NCI-H1694 (cell line): ENCODE measurements around the gene KRT6C.
"Not testable (repeated sequence)": the region's sequence is repeated elsewhere in the genome, so short reads cannot be mapped to it uniquely, and the experiment has no call there.

ENCODE experiments used
- DNase-seq: peaks from one replicate; lab custom pipeline; 2025; lab: John Stamatoyannopoulos, UW

KRT6C gene

GRCh38 chr12:52499806-52500560 lies 26.4 kb upstream of the KRT6C start:
- no peak for DNase-seq

DNA sequence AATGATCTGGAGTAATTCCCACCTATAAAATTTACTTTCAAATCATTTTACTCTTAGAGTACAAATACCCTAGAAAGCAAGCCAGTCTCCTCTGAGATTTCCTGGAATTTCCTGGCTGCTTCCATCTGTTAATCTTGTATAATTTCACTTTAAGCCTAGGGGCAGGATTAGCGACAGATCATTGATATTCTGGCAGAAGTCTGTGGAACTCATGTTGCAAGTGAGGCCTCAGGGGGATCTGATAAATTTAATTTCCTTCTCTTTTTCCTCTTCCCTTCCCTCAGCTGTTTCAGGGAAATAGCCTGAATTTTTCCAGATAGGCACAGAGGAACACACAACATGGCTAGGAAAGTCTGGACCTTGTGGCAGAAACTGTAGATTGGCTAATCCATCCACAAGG lies 25.3 kb upstream of the KRT6C start:
- no peak for DNase-seq

DNA sequence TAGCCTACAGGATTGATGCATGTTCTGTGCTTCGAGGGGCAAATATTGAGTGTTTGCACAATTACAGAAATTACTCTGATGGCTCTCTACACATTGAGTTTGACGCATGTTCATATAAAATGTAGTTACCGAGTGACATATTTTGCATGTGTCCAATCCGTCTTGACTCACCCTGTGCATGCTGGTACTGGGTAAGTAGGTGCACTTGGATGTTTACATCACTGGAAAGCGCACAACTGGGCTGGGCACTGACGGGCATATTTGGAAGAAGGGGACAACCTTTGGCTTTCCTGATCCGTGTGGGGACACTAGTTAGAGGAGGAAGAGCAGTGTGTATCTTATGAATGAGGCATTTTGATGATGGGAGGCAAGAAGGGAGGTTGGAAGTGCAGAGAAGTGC lies 24.4 kb upstream of the KRT6C start:
- DNase-seq = no peak

DNA sequence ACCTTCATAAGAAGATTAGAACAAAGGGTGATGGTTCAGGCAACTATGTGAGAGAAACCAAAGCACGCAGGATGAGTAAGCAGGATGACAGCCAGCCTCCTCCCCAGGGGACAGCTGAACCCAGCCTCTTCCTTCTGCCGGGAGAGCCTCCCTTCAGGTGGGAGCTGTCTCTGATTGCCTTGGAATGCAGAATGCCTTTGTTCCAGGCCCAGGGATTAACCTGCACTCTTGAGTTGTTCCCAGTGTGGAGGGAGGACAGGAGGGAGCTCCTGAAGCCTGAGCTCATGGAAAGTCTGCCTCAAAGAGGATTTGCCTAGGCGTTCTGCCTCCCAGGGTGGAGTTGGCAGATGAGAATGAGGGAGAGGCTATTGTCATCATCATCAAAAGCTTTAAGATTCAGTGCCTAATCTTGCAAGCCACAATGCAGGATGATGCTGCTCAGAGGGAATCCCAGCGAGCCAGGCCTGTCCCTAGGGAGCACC lies 23.0 kb upstream of the KRT6C start:
- DNase-seq = no peak

- no peak for DNase-seq
Observed at GRCh38 chr12:52496054-52496453, 22.4 kb upstream of the KRT6C start.

- peak; percentile 69 for DNase-seq
Observed at GRCh38 chr12:52495389-52495788, 21.8 kb upstream of the KRT6C start.

- no peak for DNase-seq
Observed at GRCh38 chr12:52494518-52494917, 20.9 kb upstream of the KRT6C start.

DNA sequence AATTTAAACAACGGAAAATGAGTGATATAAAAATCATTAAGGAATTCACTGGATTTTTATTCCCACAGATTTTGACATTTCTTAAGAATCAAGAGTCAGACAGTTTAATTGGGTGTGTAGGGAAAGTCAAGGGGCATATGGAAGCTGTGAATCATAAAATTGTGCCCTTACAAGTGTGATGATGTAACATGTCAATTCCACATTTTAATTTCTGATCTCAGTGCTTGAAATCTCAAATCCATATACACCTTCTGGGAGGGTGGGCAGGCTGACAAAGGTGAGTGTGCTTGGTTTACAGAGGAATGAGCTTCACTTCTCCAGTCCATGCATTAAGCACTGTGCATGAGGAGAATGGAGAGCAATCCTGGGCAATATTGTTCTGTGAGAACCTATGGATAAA lies 20.5 kb upstream of the KRT6C start:
- no peak for DNase-seq

DNA sequence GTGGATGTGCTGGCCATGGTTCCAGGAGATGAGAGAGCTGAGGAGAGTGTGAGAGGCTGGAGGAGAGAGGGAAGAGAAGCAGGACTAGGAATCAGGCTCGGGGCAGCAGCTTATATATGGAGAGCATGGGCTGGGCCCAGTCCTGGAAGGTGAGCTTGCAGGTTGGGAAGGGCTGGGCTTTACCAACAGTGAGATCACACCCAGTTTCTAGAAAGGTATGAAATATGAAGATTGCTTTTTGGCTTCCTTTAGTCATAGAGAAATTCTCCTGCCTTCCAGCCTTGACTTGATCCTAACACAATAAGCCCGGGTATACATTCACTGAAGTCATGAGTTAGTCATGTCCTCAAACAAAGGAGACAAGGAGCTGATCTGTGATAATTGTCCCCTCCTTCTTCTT lies 19.6 kb upstream of the KRT6C start, which contains the start of gene KRT6A:
TSS of gene KRT6A (minus strand) at position 86 of the 400 bp plus-strand sequence. CDS start at position 17, 69 bp downstream.
- no peak for DNase-seq

DNA sequence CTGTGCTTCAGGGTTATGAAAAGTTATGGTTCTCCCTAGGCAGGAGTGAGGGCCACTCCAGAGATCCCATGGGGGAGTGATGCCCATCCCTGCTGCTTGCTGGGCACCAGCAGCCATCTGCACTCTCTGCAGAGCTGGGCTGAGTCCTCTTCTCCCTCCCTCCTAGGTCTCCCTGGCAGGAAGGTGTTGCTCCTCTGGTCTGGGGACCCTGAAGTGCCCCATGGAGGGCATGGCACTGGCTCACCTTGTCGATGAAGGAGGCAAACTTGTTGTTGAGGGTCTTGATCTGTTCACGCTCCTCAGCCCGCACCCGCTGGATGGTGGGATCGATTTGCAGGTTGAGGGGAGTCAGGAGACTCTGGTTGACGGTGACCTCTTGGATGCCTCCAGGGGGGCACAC lies 18.8 kb upstream of the KRT6C start:
- DNase-seq = not testable (repeated sequence)

- not testable (repeated sequence) for DNase-seq
Observed at GRCh38 chr12:52491495-52491894, 17.9 kb upstream of the KRT6C start.

DNA sequence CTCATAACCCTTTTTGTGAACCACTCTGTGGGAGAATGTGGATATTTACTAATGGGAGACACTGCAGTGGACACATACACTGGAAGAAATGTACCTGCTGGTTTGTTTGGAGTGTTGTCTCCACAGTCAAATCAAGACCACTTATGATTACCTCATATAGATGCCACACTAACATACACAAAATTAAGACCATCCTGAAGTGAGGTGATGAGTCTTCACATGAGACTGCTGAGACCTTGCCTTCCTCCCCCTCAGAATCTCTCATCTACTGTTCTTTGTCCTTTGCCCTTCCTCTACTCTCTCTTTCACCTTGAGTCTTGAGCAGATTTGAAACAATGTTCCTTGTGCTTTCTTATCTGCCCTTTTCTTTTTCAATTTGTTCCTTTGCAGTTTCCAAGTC lies 15.1 kb upstream of the KRT6C start:
- no peak for DNase-seq

- DNase-seq = not testable (repeated sequence)
Observed at GRCh38 chr12:52487744-52488443, 14.3 kb upstream of the KRT6C start.

- DNase-seq = no peak
Observed at GRCh38 chr12:52487211-52487610, 13.6 kb upstream of the KRT6C start.

DNA sequence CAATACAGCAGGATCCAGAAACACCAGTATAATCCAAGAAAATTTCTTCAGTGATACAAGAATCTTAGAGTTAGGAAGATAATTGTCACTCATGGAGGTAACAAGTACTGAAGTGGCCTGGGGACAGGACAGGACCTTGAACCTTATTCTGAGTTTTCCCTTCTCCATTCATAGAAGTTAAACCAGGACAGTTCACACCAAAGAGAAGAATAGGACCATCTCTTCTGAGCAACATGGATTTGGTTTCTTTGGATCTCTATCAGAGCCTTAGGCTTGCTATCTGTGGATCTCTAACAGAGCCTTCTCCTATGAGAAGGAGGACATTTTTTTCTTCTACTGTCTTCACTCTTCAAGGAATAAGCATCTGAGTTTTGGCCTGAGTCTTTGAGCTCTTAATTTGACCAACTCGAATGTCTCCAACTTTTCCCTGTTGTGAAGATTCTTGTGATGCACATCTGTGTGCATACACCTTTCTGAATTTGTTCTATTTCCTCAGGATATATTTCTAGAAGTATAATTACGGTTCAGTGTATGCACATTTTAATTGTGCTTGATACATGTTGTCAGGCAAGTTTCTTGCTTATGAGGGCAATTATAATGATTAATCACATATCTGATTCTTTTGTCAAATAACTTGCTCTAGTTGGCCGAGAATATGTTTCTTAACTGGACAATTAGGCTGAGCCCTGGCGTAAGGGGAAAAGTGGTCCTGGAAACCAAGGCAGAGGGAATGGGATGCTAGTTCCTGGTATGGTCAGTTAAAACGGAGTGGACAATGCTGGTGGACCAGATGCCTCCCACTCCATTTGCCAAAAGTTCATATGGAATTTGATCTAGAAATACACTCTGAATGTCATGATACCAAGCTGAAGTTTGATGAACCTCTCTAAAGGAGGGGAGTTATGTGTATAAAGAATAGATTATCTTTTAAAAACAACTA lies 12.8 kb upstream of the KRT6C start:
- no peak for DNase-seq

DNA sequence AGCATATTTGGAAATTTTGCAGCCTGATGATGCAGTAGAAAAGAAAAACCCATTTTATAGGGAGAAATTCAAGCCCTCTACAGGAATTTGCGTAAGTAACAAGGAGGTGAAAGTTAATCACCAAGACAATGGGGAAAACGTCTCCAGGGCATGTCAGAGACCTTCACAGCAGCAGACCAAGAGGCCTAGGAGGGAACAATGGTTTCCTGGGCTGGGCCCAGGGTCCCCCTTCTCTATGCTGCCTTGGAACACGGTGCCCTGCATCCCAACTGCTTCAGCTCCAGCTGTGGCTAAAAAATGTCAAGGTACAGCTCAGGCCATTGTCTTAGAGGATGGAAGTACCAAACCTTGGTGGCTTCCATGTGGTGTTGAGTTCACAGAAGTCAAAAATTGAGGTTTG lies 6.5 kb upstream of the KRT6C start:
- no peak for DNase-seq

- DNase-seq = no peak
Observed at GRCh38 chr12:52477651-52478050, 4.0 kb upstream of the KRT6C start.

- no peak for DNase-seq
Observed at GRCh38 chr12:52474212-52474611, 607 bp upstream of the KRT6C start.

DNA sequence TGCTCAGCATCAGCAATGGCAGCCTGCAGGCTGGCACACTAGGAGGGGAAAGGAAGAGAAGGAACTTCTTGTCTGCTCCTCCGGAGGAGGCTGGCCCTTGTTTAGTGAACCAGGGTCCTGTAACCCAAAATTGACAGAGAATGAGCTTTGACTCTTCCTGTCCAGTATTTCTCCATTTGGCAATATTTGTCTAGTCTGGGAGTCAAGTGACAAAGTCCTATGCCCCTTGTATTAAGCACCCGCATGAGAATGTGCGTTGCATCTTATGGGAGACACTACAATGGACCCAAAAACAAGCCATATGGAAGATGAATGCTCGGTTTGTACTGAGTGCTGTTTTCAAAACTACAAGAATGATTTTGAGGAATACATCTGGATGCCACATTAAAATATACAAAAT lies 3.8 kb downstream of the KRT6C start:
- DNase-seq = no peak

- no peak for DNase-seq
Observed at GRCh38 chr12:52464897-52465296, 8.7 kb downstream of the KRT6C start.

DNA sequence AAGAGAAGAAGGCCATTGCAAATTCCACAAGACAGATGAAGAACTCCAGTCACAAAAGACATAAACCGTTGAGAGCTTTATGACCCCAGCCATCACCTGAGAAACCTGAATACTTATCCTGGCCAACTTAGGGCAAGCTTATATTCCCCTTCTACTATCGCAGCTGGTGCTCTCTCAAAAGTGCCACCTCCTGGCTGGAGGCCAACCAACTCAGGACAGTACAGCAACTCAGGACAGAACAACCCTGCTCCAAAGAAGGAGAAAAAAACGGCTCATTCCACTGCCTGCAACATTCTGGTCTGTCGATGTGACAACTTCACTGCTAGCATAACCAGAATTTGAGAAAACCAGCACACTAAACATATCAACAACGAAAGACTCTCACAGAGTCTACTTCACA lies 11.9 kb downstream of the KRT6C start:
- DNase-seq = no peak

DNA sequence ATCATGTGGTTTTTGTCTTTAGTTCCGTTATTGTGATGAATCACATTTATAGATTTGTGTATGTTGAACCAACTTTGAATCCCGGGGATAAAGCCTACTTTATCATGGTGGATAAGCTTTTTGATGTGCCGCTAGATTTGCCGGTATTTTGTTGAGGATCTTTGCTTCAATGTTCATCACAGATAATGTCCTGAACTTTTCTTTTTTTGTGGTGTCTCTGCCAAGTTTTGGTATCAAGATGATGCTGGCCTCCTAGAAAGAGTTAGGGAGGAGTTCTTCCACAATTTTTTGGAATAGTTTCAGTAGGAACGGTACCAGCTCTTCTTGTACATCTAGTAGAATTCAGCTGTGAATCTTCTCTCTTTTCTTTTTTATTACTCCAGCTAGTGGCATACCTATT lies 14.7 kb downstream of the KRT6C start:
- DNase-seq = no peak
